NCI-H2196 (cell line): ENCODE measurements around the gene HS3ST1.

Experiments
- DNase-seq: peaks from one replicate; lab custom pipeline; 2025; ENCODE audit not compliant: unreplicated experiment; lab: John Stamatoyannopoulos, UW

HS3ST1 gene

DNA sequence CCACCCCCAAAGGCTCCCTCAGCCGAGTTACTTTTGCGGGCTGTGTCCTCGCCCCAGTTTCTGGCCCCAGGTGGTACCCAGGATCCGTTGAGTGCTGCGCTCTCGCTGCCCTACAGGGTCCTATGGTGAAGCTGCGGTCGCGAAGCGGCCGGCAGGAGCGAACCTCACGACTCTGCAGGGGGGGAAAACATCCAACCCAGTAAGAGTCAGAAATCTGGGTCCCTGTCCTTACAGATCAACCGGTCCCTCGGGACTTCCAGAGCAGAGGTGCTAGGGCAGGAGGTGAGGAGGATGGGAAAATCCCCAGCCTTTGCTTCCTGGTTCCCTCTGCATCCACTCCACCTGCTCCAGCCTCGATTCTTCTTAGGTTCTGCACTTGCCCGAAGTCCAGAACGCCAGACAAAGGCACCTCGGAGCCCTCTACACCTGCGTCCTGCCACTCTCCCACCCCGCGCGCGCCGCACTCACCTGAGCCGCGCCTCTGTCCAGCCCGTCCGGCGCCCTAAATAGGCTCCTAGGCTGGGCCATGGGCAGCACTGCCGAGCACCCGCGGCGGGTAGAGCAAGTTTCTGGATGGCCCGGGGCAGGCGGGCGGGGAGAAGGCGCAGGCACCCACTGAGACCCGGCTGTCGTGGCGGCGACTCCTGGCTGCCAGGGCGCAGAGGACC is at the start of gene HS3ST1:
Gene HS3ST1 (minus strand): TSS at position 664 of the 668 bp plus-strand sequence. CDS start 28,889 bp downstream, outside the sequence.
- DNase-seq, result peak; percentile 53

DNA sequence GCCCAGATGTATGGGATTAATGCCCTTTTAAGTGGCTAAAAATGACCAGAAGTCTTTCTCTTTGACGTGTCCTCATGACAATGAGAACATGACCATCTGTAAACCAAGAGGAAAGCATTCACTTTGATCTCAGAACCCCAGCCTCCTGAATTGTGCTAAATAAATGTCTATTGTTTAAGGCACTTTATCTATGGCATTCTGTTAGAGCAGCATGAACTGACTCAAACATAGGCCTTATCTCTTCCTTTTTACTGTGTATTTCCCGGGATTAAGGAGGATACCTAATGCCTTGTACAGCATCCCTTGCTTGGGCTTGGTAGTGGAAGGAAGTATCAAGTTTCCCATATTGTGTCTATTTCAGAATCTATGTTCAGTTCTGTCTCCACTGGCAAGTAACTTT is 47.2 kb upstream of the HS3ST1 start:
- DNase-seq, result no peak

DNA sequence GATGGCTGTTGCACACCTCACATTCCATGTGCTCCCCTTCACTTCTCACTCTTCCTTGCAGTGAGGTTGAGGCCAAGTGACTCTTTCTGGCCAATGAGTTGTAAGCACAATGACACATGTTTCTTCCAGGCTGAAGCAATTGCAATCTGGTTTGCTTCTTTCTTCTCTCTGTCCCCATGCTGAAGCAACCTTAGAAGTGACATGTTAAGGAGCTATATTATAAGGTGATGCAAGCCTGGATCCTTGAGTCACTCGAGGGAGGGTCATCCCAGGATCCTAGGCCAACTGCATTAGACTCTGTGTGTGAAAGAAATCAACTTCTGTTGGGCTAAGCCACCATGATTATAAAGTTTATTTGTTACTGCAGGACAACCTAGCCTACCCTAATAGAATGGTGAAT is 45.5 kb upstream of the HS3ST1 start:
- no peak for DNase-seq

DNA sequence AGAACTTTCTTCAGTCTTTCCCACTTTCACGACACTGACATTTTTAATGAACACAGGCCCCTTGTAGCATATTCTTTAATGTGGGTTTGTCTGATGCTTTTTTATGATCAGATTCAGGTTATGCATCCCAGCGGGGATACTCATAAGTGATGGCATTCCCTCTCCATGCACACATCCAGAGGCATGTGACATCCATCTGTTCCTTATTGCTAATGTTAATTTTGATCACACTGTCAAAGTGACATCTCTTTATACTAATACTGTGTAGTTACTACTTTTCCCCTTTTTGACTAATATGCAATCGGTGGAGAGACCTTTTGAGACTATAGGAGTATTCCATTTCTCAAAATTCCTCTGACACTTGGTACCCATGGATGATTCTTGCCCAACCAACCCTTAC is 43.8 kb upstream of the HS3ST1 start:
- no peak for DNase-seq

DNA sequence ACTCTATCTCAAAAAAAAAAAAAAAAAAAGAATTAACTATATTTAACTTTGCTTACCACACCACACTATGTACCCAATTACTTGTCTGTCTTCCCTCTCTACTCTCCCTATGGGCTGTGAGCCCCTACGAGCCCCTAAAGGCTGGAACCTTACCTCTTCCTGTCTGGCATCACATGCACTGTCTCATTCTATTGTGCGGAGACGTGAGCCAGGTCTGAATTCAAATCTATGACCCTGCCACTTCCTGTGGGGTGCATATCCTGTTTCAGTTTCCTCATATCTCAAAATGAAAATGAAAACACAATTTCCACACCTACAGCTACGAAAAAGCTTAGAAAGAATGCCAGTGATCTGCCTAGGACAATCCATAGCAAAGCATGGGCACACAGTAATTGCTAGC is 42.9 kb upstream of the HS3ST1 start:
- no peak for DNase-seq

DNA sequence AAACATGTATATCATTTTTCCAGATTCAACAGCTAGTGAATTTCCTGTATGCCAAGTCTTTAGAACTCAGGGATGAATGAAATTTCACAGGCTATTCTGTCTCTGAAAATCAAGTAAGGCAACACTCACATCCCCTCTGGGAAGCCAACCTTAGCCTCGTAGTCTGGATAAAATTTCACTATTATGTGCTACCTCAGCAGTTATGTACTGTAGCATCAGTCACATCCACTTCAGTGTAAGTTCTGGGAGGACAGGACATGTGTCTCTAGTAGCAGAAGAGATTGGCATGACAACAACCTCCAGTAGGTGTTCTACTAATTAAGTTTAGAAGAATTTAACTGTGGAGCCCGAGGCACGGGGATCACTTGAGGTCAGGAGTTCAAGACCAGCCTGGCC is 42.4 kb upstream of the HS3ST1 start:
- DNase-seq, result no peak

DNA sequence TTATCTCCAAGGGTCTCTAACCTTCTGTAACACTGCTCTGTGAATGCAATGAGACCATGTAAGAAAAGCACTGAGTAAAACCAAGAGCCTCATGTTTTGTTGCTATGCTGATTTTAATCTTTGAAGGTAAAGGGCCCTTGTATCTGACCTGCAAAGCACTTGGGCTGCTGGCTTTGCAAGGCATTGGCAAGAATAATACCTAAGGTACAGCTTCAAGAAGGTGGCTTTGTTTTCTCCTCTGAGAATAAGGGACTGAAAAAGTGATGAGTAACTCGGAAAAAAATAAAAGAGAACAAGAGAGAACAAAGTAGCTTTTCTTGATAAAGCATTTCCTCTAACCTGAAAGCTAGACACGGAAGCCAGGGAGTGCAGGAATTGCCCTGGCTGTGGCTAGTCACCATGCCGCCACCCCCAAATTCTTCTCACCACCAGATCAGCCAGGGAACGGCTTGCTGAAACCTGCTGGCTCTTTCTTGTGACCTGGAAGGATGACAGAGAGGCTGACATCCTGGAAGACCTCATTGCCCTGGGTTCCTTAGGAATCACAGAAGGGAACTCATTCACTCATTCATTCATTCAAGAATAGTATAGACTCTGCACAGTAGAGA is 41.8 kb upstream of the HS3ST1 start:
- DNase-seq, result no peak

DNA sequence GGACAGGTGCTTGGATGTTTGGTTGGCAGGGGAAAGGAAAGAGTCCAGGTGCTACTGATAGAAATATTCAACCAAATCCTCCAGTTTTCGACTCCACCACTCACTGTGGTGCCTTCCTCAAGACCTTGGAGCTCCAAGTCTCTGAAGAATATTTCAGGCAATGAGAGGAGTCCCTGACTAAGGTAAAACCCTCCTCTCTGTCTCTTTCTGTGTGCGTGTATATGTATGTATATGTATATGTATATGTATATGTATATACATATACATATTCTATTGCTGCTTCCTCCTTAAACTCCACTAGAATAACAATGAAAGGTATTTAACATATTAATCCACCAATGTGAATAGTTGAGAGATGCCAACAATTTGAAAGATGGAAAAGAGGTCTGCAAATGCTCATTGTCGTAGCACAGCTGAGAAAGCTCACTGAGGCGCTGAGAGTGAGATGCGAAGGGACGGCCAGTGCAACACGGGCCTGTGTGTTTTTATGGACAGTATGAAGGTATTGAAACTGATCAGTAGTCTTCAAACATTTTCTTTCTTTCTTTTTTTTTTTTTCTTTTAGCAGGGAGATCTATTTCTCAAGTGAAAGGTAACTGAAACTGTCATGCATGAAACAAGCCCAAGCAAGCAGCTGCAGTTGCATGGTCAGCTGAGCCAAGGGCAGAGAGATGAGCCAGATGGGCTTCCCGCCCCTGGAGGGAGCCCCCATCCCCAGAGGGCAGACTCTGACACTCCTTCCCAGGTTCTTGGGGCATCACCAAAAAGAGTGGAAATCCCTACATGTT is 41.1 kb upstream of the HS3ST1 start:
- DNase-seq, result no peak

DNA sequence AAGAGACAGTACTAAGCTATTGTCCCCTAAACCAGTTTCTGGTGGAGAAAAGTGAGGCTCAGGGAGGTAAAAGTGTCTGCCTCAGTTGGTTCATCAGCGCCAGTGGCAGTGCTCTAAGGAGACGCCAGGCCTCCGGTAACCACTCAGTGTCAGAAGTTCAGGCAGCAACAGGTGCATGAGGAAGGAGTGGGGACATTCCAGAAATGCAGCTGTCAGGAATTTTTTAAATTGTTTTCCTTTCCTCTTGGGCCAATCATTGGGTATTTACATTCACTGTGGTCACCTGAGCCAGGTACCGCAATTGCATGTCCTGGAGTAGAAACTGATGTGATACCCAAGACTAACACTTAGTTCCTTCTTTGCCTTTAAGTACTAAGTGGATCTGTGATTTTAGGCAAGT is 40.2 kb upstream of the HS3ST1 start:
- DNase-seq, result no peak

DNA sequence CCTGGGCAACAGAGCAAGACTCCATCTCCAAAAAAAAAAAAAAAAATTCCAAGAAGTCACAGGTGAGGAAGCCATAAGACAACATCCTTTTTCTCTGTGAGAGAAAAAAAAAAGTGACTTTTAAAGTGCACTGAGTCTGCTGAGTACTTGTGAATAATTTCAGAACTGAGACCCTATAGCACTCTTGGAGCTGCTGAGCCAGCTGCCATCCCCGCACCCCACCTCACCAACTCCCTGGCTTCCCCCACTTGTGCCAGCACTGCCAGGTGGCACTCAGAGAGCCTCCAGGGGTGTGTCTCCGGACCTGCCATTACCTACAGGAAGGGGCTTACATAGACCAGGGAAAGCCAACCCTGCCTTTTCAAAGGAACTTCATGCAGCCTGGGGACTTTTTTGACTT is 39.2 kb upstream of the HS3ST1 start:
- DNase-seq, result no peak

DNA sequence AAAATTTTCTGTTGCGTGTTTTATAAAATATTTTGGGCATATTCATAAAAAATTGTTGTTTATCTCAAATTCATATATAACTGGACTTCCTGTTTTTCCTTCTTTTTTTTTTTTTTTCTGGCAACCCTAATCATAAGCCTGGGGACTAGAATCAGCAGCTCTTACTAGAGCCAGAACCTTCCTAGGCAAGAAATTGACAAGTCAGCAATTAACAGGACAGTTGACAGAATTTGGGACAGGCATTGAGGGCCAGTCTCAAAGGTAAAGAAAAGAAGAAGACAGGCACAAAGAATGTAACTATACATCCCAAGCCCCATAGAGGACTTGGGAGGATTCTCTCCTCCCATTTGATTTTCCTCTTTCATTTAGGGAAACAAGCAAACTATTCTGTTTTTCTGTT is 35.0 kb upstream of the HS3ST1 start:
- DNase-seq, result no peak

DNA sequence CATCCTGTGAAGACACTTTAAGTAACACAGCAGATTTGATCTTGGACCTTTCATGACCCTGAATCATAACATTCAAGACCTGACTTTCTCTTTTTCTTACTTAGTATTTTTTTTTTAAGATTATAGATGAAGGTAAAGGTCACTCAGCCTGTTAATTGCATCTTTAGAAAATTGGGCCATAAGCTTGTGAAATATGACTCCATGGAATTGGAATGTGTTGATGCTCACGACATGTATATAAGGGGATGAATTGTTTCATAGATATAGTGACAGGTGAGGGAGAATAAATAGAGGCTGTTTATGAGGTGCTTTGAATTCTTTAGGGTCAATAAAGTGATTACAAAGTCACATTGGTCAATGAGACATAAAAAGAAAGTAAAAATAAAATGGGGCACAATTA is 27.7 kb upstream of the HS3ST1 start:
- DNase-seq, result no peak

DNA sequence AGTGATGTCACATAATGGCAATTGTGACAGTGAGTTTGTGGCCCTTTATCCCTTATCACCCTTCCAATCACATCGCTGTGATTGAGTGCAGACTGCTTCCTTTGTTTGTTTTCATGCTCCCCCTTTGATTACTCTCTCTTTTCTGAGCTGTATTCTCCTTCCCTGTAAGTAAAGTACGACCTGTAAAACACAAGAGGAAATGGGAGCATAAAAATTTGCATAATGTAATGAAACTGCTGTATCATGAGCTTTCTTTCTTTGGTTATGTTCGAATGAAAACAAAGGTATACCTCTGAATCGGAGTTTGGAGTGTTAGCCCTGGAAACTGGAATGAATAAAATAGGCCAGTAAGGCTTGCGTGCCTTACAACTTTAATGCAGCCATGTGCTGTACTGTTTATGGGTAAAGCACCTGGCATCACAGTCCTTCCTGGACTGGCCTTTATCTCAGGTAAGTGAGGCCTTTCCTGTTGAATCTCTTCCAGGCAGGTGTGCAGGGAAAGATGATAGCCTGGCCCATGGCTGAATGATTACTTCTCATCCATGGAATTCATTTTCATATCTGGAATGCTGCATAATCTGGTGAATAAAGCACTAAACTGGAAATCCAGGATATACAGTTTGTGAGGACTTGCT is 26.6 kb upstream of the HS3ST1 start:
- DNase-seq, result peak; percentile 61

DNA sequence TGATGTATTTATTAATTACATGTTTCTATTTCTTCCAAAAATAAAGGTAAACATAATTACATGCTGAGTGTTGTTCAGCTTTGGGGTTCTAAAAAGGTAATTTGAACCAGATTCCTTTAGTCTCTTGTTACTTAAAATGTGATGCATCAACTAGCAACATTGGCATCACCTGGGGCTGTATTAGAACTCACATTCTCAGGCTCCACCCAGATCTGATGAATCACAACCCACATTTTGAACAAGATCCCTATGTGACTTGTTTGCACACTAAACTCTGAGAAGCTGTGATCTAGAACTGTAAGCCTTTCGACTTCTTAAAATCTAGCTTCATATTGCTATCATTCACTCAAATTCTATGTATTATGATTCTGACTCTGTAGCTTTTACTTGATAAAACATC is 23.0 kb upstream of the HS3ST1 start:
- no peak for DNase-seq

DNA sequence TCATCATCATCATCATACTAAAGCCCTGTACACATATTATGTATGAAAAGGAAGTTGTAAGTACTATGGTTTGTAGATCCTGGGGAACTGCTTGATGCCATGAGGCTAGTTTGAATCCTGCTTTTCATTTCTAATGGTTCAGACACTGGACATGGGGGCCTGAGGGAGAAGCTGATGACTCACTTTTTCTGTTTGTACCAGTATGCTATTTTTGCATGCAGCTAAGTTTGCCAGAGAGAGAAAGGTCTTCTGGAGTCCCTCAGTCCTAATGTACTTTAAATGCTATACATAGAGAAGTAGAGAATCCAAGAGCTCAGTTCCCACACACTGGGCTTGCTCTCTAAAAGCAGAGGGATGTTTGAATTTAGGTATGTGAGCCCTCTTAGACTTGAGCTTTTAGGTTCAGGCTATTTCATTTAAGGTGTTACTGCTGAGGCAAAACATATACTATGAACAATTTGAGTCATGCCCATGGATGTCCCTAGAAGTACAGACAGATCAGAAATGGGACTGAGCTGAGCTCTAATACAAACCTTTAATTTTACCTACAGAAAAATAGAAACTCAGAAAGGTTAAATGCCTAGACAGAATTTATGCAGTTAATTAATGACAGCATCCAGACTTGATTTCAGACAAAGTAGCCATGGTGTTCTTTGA is 17.6 kb upstream of the HS3ST1 start:
- DNase-seq, result no peak

DNA sequence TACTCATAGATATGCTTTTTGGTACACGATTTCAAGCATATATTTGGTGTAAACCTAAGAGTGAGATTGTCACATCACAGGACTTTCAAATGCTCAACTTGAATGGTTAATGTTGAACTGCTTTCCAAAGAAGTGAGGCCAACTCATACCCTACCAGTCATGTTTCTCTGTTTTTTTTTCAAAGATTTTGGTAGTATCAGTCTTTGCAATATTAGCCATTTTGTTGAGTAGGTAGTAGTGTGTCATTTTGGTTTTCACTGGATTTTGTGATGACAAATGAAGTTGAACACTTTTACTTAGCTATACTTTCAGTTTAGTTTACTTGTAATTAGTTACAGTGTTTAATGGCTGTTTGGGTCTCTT is 12.5 kb upstream of the HS3ST1 start:
- DNase-seq, result no peak

DNA sequence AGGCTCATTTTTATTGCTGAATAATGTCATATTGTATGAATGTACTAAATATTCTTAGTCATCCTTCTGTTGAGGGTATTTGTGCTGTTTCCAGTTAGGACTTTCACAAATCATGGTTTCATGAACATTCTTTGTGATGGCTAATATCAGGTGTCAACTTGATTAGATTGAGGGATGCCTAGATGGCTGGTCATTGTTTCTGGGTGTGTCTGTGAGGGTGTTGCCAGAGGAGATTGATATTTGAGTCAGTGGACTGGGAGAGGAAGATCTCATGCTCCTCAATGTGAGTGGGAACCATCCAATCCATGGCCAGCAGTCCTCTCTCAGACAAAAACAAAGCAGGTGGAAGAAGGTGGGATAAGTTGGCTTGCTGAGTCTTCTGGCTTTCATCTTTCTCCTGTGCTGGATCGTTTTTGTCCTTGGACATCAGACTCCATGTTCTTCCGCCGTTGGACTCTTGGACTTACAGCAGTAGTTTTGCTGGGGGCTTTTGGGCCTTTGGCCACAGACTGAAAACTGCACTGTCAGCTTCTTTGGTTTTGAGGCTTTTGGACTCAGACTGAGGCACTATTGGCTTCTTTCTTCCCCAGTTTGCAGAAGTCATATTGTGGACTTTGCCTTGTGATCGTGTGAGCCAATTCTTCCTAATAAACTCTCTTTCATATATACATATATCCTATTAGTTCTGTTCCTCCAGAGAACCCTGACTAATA is 11.9 kb upstream of the HS3ST1 start:
- DNase-seq, result no peak

DNA sequence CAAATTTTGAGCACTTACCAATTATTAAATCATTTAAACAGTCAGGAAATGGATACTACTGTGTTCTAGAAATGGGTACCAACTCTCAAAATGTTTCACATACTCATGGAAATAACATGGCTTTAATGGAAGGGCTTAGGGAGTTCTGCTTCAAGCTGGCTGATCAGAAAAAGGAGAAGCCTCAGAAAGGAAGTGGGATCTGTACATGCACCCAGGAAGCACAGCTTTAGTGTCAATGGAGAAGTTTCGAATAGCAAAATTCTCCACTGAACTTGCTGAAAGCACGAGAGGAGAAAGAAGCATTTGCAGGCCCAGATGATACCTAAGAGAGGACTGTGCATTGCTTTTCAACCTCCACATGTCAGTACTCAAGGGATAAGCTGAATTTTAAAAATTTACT is 11.1 kb upstream of the HS3ST1 start:
- DNase-seq, result no peak

DNA sequence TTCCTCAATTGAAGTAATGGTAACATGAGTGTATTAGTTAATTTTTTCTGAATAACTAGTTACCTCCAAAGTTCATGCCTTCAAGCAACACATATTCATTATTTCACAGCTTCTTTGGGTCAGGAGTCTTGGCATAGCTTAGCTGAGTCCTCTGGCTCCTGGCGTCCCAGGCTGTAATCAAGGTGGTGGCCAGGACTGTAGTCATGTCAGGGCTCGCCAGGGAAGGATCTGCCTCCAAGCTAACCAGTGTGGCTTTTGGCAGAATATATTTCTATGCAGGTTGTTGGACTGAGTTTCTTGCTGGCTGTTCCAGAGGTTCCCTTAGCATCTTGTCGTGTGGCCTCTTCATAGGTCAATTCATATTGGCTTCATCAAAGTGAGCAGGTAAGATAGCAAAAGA is 10.0 kb upstream of the HS3ST1 start:
- no peak for DNase-seq

DNA sequence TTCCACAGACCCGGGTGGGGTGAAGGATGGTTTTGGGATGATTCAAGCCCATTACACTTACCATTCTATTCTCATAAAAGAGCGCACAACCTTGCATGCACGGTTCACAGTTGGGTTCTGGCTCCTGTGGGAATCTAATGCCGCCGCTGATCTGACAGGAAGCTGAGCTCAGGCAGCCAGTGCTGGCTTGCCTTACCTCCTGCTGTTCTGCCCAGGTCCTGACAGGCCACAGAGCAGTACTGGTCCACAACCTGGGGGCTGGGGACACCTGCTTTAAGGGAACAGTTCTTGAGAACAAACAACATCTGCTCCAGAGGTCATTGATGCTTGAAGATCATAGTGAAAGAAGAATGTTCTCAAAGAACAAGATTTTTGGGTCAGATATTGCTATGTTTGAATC is 8.0 kb upstream of the HS3ST1 start:
- no peak for DNase-seq

DNA sequence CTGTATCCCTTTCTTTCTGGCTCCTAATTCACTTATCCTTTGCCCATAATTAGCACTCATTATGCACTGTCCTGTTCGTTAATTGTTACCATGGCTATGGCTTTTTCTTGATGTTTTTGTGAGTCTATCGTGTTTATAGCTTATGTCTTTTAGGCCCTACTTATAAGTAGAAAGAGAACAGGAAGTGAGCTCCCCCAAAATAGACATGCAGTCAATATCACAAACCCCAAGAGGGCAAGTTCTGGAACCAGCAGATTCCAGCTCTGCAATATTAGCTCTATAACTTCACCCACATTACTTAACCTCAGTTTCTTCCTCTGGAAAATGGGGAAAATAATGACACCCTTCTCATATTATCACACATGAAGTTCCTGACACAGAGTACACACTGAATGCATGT is 7.4 kb upstream of the HS3ST1 start:
- no peak for DNase-seq
